IMR-90 (cell line): ENCODE measurements around the gene DDX42. TPM values are rescaled to one million over a fixed set of nuclear protein-coding genes. Genes with fewer than 3 reads are reported as not detected.
A peak's percentile ranks its signal among the peaks of the same experiment; 100 is the strongest.
"Not testable (repeated sequence)": the region's sequence is repeated elsewhere in the genome, so short reads cannot be mapped to it uniquely, and the experiment has no call there.

Source experiments
- ATAC-seq: fragments of 200-7000 bp; cut with Tn5 transposase; 2 replicates; pipeline ENCODE4 v1.9.1; 2020; ENCODE audit warnings: low read depth, mild to moderate bottlenecking, moderate library complexity
- BruUV-seq: library from RNA; stranded (reverse); fragments of 400-500 nt; replicated peaks from 2 replicates; lab custom pipeline; 2021; lab: Mats Ljungman, UMichigan
- CTCF ChIA-PET: fragments of 300-600 bp; formaldehyde crosslinking; extraction: SDS; loops from one replicate; lab custom pipeline; 2021; ENCODE audit warnings: antibody characterized with exemption; lab: Yijun Ruan, JAX
- POLR2A ChIA-PET: fragments of 300-600 bp; sonication (Branson Sonifier 250); formaldehyde crosslinking; loops from one replicate; lab custom pipeline; 2022; ENCODE audit warnings: antibody characterized with exemption; ENCODE audit not compliant: unreplicated experiment; lab: Charles Lee
- DNase-seq: peaks from one replicate; pipeline ENCODE4 v3.0.0; 2013
- H2AFZ ChIP-seq: replicated peaks from 2 replicates; pipeline ENCODE3; 2013; ENCODE audit warnings: low read length, mild to moderate bottlenecking; ENCODE audit not compliant: poor library complexity
- H2AK5ac ChIP-seq: 2 replicates; pipeline ENCODE4 v1.6.1; 2013; ENCODE audit warnings: low read depth, low read length, inconsistent platforms
- H2AK9ac ChIP-seq: replicated peaks from 2 replicates; pipeline ENCODE3; 2013; ENCODE audit warnings: mild to moderate bottlenecking, low read depth, low read length, moderate library complexity; ENCODE audit not compliant: poor library complexity
- H2BK120ac ChIP-seq: 2 replicates; pipeline ENCODE4 v1.6.1; 2013; ENCODE audit warnings: low read depth, low read length, inconsistent platforms
- H2BK15ac ChIP-seq: 3 replicates; pipeline ENCODE4 v1.6.1; 2013; ENCODE audit warnings: low read depth, low read length, inconsistent platforms
- H2BK20ac ChIP-seq: 2 replicates; pipeline ENCODE4 v1.6.1; 2013; ENCODE audit warnings: low read depth, mild to moderate bottlenecking, inconsistent platforms, low read length, moderate library complexity
- H2BK5ac ChIP-seq: 2 replicates; pipeline ENCODE4 v1.6.1; 2013; ENCODE audit warnings: mild to moderate bottlenecking, low read depth, low read length, inconsistent platforms; ENCODE audit not compliant: poor library complexity, severe bottlenecking
- H3K14ac ChIP-seq: replicated peaks from 2 replicates; pipeline ENCODE4 v1.6.1; 2013; ENCODE audit warnings: low read depth, low read length, inconsistent platforms
- H3K18ac ChIP-seq: 2 replicates; pipeline ENCODE4 v1.6.1; 2013; ENCODE audit warnings: low read depth, low read length, control low read depth
- H3K23ac ChIP-seq: 2 replicates; pipeline ENCODE4 v1.6.1; 2013; ENCODE audit warnings: low read depth, low read length, inconsistent platforms
- H3K27ac ChIP-seq: 2 replicates; pipeline ENCODE4 v1.5.1; 2013; ENCODE audit warnings: mild to moderate bottlenecking, control low read depth, low read length; ENCODE audit not compliant: insufficient read depth
- H3K27me3 ChIP-seq: 2 replicates; pipeline ENCODE4 v1.6.1; 2013; ENCODE audit warnings: low read length; ENCODE audit not compliant: control insufficient read depth, insufficient read depth
- H3K36me3 ChIP-seq: 2 replicates; pipeline ENCODE4 v1.6.1; 2013; ENCODE audit warnings: low read length, mixed read lengths; ENCODE audit not compliant: control insufficient read depth, insufficient read depth
- H3K4ac ChIP-seq: 2 replicates; pipeline ENCODE4 v1.6.1; 2013; ENCODE audit warnings: low read depth, low read length, inconsistent platforms
- H3K4me1 ChIP-seq: 2 replicates; pipeline ENCODE4 v1.6.1; 2013; ENCODE audit warnings: low read length, mixed read lengths; ENCODE audit not compliant: control insufficient read depth, insufficient read depth
- H3K4me2 ChIP-seq: 2 replicates; pipeline ENCODE4 v1.6.1; 2013; ENCODE audit warnings: low read depth, mild to moderate bottlenecking, control low read depth, low read length, moderate library complexity
- H3K4me3 ChIP-seq: 2 replicates; pipeline ENCODE4 v1.5.1; 2013; ENCODE audit warnings: low read depth, mild to moderate bottlenecking, control low read depth, low read length, moderate library complexity; ENCODE audit not compliant: insufficient read depth
- H3K56ac ChIP-seq: 2 replicates; pipeline ENCODE4 v1.6.1; 2013; ENCODE audit warnings: low read length, inconsistent platforms; ENCODE audit not compliant: insufficient read depth; ENCODE audit errors: extremely low read depth
- H3K79me1 ChIP-seq, 2 experiments: 2 replicates each; pipeline ENCODE4 v1.6.1; 2013; ENCODE audit warnings: low read length in 2 of 2, inconsistent platforms in 1 of 2, low read depth in 1 of 2
- H3K9ac ChIP-seq: 2 replicates; pipeline ENCODE4 v1.6.1; 2013; ENCODE audit warnings: low read depth, low read length, control low read depth
- H3K9me1 ChIP-seq: 2 replicates; pipeline ENCODE4 v1.6.1; 2013; ENCODE audit warnings: low read length, inconsistent platforms; ENCODE audit not compliant: insufficient read depth
- H3K9me3 ChIP-seq: 2 replicates; pipeline ENCODE4 v1.6.1; 2013; ENCODE audit warnings: low read length; ENCODE audit not compliant: control insufficient read depth, insufficient read depth
- H4K20me1 ChIP-seq: 2 replicates; pipeline ENCODE4 v1.6.1; 2013; ENCODE audit warnings: low read length, inconsistent platforms; ENCODE audit not compliant: insufficient read depth
- H4K5ac ChIP-seq: 2 replicates; pipeline ENCODE4 v1.6.1; 2013; ENCODE audit warnings: mild to moderate bottlenecking, low read depth, low read length, control low read depth
- H4K8ac ChIP-seq, 2 experiments: 2 replicates each; pipeline ENCODE4 v1.6.1; 2013; ENCODE audit warnings: low read depth in 2 of 2, low read length in 2 of 2, control low read depth in 1 of 2, inconsistent platforms in 1 of 2
- H4K91ac ChIP-seq: 2 replicates; pipeline ENCODE4 v1.6.1; 2013; ENCODE audit warnings: low read depth, low read length, inconsistent platforms; ENCODE audit not compliant: insufficient read depth
- CHD1 ChIP-seq: IDR thresholded peaks from 2 replicates; pipeline ENCODE4 v1.6.1; 2012; ENCODE audit warnings: low read depth, low read length, improper control_type of control experiment
- NFE2L2 ChIP-seq: fragments of 150-350 bp; IDR thresholded peaks from 2 replicates; pipeline ENCODE4 v1.6.1; 2016; ENCODE audit warnings: low read depth, mild to moderate bottlenecking, low read length
- POLR2A ChIP-seq: IDR thresholded peaks from 2 replicates; pipeline ENCODE4 v1.6.1; 2012; ENCODE audit warnings: mild to moderate bottlenecking, low read depth, low read length
- SMC3 ChIP-seq: fragments of 150-350 bp; IDR thresholded peaks from 2 replicates; pipeline ENCODE4 v1.6.1; 2016; ENCODE audit warnings: low read depth, mild to moderate bottlenecking, antibody characterized with exemption, low read length, moderate library complexity
- WGBS, 2 experiments: methylation state at CpG; one replicate each; pipeline versions ENCODE4 v1.1.5 to v1.1.7; 2013; ENCODE audit warnings: missing lambda C conversion rate in 2 of 2; ENCODE audit not compliant: insufficient read length in 1 of 2; ENCODE audit errors: extremely low coverage in 2 of 2; 5-methylcytosine and 5-hydroxymethylcytosine counted together
- dilution Hi-C: fragments of 300-500 bp; cut with HindIII; formaldehyde crosslinking; loops from one replicate; pipeline ENCODE4 v1.14.3; 2018; ENCODE audit warnings: low sequenced_read_pairs; ENCODE audit not compliant: unreplicated experiment
- in situ Hi-C: fragments of 300-500 bp; cut with MboI; formaldehyde crosslinking; loops from 3 replicates; pipeline ENCODE4 v1.14.3; 2019; ENCODE audit warnings: low sequenced_read_pairs, inconsistent platforms, mixed read lengths
- intact Hi-C: fragments of 100-400 bp; cut with micrococcal nuclease; formaldehyde crosslinking; loops from 2 replicates; pipeline ENCODE4 v1.10.0; 2022
- polyA plus RNA-seq, 3 experiments: library from polyadenylated mRNA; depleted of rRNA; stranded (reverse); fragments of >200 nt; gene quantifications; 2 replicates each; pipeline ENCODE4 v1.2.3, GENCODE V29; 2012; ENCODE audit warnings: low replicate concordance in 1 of 3
- total RNA-seq: library from RNA; depleted of rRNA; stranded (reverse); fragments of >200 nt; gene quantifications from 2 replicates; pipeline ENCODE4 v1.2.3, GENCODE V29; 2012

DDX42 gene
- total and polyA plus RNA-seq, 2 of the 4 experiments (the other 2 are of a cell fraction): 75.8 to 91.5 TPM

GRCh38 chr17:63842540-63843386 lies 68.8 kb downstream of the DDX42 start, which contains the start of gene SMARCD2 (continued):
- TF ChIP-seq SMC3: peak; percentile 29
- no peak for TF ChIP-seq CHD1
- TF ChIP-seq NFE2L2: no peak
- peak; percentile 65 for TF ChIP-seq POLR2A

GRCh38 chr17:63843387-63843888 lies 69.5 kb downstream of the DDX42 start:
- H2BK20ac ChIP-seq, in situ Hi-C loops, intact Hi-C loops, BruUV-seq, dilution Hi-C loops, H3K27me3 ChIP-seq, H3K36me3 ChIP-seq, ATAC-seq, H3K9me3 ChIP-seq, H3K18ac ChIP-seq: not testable (repeated sequence)
- Histone ChIP-seq H2BK5ac (peak overlapping the region; percentile 15), H3K9me1 (peaks cover 12% of the 10 kb centered on the region), H4K91ac (peak overlapping the region; percentile 91), H3K4ac (peak overlapping the region; percentile 96), H2AFZ (peak overlapping the region; percentile 96), H3K4me2 (peak overlapping the region; percentile 75), H3K4me3 (peak overlapping the region; percentile 43), H3K23ac (peak overlapping the region; percentile 82), H2AK9ac (peak overlapping the region; percentile 91), H3K9ac (peak overlapping the region; percentile 17; the same call in 1 of the 2 replicates), H3K27ac (peak overlapping the region; percentile 55), H3K14ac (peak overlapping the region; percentile 92), H2BK15ac (peak overlapping the region; percentile 84; the same call in 1 of the 3 replicates), H4K5ac (peak overlapping the region; percentile 89), H3K4me1 (peaks cover 20% of the 10 kb centered on the region), H3K56ac (peak overlapping the region; percentile 86; the same call in 1 of the 2 replicates), H2AK5ac (peak overlapping the region; percentile 29; the same call in 1 of the 2 replicates), H3K79me1 (peaks cover 6 to 36% of the 10 kb centered on the region in 2 experiments; a peak in 3 of 4 replicates), H2BK120ac (peak overlapping the region; percentile 68; the same call in 1 of the 2 replicates), H4K8ac (peak overlapping the region; percentile 97 to 100), H4K20me1 (peaks cover 22% of the 10 kb centered on the region)
- WGBS, 2 experiments: 0% methylated on average over 5 of the region's 19 CpGs; no CpG with 5 or more reads in 1 of the 2 experiments
- DNase-seq: peak; percentile 70
- ChIA-PET CTCF (interaction anchor here (2.2 kb wide), 1 partner anchor 22 kb away, joined by 7 read pairs; no protein-coding TSS in a partner anchor), POLR2A (interaction anchor here (0.6 kb wide), 4 partner anchors 16 to 609 kb away, joined by 3 to 8 read pairs (median 6); no protein-coding TSS in a partner anchor)
